EL (cell line): ENCODE measurements around the gene CNRIP1.
"Not testable (repeated sequence)": the region's sequence is repeated elsewhere in the genome, so short reads cannot be mapped to it uniquely, and the experiment has no call there.

ENCODE experiments used
- DNase-seq: peaks from one replicate; pipeline ENCODE4 v3.0.0-alpha.2; 2016

Gene CNRIP1

GRCh38 chr2:68319398-68320117, at the start of gene CNRIP1:
Gene CNRIP1 (minus strand): TSS chr2:68319949. CDS start chr2:68319400, 549 bp downstream.
- peak; percentile 86 for DNase-seq

- DNase-seq = no peak
These were observed 49.6 kb upstream of the CNRIP1 start for GRCh38 chr2:68369337-68369734.

- DNase-seq = peak; percentile 72
These were observed 49.0 kb upstream of the CNRIP1 start for GRCh38 chr2:68368654-68369336.

GRCh38 chr2:68367953-68368653, 48.4 kb upstream of the CNRIP1 start:
- DNase-seq = no peak

GRCh38 chr2:68366083-68366560, 46.4 kb upstream of the CNRIP1 start:
- no peak for DNase-seq

- no peak for DNase-seq
These were observed 45.3 kb upstream of the CNRIP1 start, which contains the start of gene PLEK for GRCh38 chr2:68365087-68365486. Gene PLEK (plus strand): TSS chr2:68365282. CDS start chr2:68365352, 70 bp downstream.

- no peak for DNase-seq
These were observed 44.0 kb upstream of the CNRIP1 start for GRCh38 chr2:68363721-68364120.

- DNase-seq = no peak
These were observed 43.0 kb upstream of the CNRIP1 start for GRCh38 chr2:68362749-68363148.

GRCh38 chr2:68362069-68362468, 42.3 kb upstream of the CNRIP1 start:
- peak; percentile 57 for DNase-seq

- no peak for DNase-seq
These were observed 40.1 kb upstream of the CNRIP1 start for GRCh38 chr2:68359889-68360288.

- DNase-seq = peak; percentile 66
These were observed 38.0 kb upstream of the CNRIP1 start for GRCh38 chr2:68357605-68358337.

- DNase-seq = no peak
These were observed 37.0 kb upstream of the CNRIP1 start for GRCh38 chr2:68356599-68357239.

GRCh38 chr2:68352651-68353391, 33.1 kb upstream of the CNRIP1 start:
- no peak for DNase-seq

- DNase-seq = no peak
These were observed 32.2 kb upstream of the CNRIP1 start for GRCh38 chr2:68351997-68352396.

- not testable (repeated sequence) for DNase-seq
These were observed 29.3 kb upstream of the CNRIP1 start for GRCh38 chr2:68349091-68349490.

GRCh38 chr2:68345129-68345875, 25.6 kb upstream of the CNRIP1 start:
- DNase-seq = no peak

GRCh38 chr2:68344031-68344430, 24.3 kb upstream of the CNRIP1 start:
- DNase-seq = peak; percentile 17

GRCh38 chr2:68342470-68342869, 22.7 kb upstream of the CNRIP1 start:
- no peak for DNase-seq

GRCh38 chr2:68341583-68341982, 21.8 kb upstream of the CNRIP1 start:
- DNase-seq = no peak

GRCh38 chr2:68341062-68341329, 21.2 kb upstream of the CNRIP1 start:
- no peak for DNase-seq
